NCI-H748 (cell line): Measurements from ENCODE around the gene TBCE.

Experiments used
- DNase-seq: peaks from one replicate; lab custom pipeline; 2025; ENCODE audit not compliant: unreplicated experiment; lab: John Stamatoyannopoulos, UW

TBCE gene

DNA sequence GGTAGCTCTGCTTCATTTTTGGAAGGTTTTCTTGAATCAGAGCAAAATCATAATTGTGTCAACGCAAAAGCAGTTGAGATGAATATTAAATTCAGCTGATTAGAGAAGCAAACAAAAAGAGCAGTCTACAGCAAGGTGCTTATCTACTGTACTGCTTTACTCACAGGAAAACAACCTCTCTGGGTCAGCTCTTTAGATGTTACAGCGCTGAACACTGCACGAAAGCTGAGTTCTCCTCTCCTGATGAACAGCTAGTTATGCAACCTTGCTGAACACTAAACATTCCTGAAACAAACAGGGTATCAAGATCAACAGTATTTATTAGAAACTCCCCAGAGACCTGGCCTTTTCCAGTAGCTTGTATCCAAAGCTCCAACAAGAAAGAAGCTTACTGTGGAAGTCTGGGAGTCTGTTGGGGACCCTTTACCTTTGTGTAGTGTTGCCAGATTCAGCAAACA is 41.3 kb downstream of the TBCE start:
- DNase-seq, result no peak

DNA sequence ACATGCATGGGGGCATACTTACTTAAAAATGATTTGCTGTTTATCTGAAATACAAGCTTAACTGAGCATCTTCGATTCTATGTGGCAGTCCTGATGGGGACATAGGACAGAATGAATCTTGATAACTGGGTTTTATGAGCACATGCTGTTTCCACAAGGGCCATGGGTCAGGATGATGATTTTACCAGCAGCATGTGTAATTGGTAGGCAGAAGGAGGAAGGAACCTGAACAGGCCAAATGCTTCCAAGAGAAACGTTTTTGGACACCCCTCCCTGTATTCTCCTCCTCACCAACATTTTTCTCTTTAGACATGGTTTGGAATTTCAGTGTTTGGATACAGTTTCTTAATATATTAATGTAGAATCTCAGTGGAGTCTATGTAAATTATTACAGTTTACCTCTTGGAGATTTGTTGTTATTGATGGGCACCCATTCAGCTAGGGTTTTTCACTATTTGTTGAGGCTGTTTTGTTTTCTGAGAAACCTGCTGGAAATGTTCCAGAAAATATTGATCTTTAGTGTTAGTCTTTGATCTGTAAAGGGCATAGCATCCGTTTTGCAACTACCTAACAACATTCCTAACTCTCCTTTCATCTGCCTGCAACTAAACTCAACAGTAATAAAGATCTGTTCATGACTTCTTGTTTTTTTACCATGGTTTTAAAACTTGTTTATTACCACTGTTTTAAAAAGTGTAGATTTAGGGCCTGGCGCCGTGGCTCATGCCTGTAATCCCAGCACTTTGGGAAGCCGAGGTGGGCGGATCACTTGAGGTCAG is 42.0 kb downstream of the TBCE start:
- DNase-seq, result no peak

DNA sequence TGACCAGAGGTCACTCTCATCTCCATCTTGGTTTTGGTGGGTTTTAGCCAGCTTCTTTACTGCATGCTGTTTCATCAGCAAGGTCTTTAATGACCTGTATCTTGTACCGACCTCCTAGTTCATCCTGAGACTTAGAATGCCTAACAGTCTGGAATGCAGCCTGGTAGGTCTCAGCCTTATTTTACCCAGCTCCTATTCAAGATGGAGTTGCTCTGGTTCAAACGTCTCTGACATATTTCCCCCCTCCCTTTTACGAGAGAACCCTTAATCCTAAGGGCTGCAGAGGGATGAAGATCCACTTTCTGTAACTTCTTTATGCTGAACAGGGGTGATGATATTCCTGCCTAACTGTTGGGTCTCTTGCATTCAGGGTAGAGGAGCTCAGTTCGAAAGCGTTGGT is 43.2 kb downstream of the TBCE start:
- DNase-seq, result no peak

DNA sequence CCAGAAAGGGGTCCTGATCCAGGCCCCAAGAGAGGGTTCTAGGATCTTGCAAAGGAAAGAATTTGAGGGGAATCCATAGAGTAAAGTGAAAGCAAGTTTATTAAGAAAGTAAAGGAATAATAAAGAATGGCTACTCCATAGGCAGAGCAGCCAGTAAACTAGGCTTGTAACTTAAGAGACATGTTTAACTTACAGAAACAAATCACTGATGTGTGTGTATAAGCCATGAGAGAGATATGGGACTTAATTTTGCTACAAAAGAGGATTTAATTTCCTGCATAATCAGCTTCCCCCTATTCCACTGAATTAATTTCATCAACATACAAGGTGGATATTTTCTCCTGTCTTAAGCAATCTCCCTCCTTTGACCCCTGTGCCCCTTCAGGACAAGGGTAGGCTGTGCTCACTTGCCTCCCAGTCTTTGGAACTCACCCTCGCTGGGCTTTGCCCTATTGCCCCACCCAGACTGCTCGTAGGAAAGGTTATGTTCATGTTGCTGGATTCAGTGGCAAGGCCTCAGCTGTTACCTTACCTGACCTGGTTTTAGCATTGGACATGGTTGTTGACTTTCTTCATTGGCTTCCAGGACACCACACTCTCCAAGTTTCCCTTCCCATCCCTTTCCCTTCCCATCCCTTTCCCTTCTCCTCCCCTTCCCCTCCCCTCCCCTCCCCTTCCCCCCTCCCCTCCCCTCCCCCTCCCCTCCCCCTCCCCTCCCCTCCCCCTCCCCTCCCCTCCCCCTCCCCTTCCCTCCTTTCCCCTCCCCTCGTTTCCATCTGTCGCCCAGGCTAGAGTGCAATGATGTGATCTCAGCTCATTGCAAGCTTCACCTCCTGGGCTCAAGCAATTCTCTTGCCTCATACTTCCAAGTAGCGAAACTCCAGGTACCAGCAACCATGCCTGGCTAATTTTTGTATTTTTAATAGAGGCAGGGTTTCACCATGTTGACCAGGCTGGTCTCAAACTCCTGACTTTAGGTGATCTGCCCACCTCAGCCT is 44.6 kb downstream of the TBCE start:
- no peak for DNase-seq

DNA sequence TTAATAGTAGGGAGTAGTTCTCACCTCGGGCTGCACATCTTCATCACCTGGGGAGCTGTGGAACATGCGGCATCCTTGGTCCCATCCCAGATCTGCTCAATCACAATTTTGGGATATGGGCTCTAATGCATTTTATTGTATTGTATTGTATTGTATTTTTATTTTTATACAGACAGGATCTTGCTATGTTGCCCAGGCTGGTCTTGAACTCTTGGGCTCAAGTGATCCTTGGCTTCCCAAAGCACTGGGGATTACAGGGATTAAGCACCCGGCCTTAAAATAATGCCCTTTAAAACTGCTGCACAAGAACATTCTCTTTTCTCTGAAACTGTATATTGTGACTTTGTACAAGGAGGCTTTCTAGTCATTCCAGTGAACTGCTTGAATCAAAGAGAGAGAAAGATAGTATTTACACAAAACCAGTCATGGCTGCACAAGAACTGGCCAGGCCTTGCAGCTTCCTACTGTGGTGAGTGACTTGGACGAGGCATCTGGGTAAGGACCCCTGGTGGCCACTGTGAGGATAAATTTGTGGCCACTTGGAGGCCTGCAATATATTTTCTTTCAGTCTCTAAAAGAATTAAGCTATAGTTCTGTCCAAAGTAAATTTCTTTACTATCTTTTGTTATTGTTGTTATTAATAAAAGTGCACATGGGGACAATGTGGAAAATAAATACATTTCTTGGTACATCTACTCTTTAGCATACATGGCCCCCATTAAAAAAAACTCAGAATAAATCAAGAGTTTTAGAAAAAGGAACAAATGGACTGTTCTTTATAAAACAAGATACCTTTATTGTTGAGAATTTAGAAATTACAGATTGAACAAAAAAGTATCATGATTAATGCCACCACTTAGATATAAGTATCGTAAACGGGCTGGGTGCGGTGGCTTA is 48.0 kb downstream of the TBCE start:
- DNase-seq, result peak; percentile 62

DNA sequence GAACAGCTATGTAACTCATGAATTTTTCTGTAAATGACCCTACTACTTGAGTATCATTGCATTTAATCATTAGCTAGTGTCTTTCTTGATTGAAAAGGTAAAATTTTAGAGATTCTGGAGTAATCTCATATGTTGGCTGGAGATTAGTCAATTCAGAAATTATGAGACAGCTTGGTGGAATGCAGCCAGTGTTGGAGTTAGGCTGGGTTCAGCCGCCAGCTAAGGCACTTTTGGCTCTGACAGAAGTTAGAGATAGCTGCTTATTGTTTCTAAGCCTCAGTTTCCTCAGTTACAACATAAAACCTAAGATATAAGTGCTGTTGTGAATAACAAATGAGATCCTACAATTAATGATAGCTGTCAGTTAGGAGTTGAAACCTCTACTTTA is 49.4 kb downstream of the TBCE start:
- DNase-seq, result no peak

DNA sequence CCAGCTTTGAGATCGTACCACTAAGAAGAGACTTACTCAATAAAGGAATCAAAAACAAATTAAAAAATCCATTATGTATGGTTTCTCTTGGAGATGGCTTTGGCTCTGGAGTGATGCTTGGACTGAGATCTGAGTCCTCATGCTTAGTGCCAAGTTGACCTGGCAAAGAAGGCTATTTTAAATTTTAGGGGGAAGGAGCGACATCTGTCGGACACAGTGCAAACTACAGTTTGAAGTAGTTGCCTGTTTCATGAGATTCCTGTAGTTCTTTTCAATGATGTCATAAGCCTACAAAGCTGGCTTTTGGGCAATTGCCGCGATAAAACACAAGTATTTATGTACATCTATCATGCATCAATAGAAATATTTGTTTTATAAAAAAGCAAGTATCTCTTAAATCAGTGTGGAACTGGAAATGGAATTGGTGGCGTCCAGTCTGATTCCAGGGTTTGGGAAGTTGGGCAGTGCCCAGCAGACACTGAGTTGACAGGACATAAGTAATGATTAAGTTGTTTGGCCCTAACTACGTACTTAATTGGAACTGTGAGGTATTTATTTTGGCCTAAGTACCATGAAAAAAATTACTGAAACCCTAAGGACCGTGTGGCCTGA is 50.0 kb downstream of the TBCE start:
- DNase-seq, result peak; percentile 42

DNA sequence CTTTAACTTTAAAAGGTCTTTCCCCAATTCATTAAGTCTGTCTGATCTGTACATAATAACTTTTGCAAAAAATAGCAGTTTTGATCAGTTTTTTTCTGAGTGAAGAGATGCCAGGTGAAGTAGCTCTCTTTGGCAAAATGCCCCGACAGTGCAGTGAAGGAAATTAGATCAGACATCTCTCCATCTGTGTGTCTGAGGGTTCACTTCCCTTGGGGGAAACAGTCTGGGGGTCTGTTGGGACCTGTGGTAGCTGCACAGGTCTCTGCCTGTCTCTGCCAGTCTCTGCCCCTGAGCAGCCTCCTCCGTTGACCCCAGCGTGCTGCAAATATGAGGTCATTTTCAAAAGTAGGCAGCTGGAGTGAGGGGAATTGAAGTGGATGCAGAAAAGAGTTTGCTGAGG is 54.5 kb downstream of the TBCE start:
- no peak for DNase-seq

DNA sequence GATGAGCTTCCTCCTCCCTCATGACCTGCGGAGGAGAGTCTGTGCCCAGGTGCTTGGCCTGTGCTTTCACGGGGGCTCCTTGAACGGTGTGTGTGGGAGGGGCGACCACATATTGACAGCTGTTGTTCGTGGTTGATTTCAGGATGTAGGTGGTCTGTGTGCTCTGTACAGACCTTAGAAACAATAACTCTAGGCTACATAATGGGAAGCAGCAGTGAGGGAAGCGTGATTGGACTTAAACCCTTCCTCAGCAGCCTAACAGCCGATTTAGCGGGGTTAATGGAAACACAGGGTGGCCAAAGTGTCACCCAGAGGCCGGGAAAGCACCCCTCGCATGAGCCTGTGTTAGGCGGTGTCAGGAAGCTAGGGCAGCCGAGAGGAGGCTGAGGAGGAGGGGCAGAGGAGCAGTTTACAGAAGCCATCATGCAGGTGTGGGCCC is 56.0 kb downstream of the TBCE start:
- no peak for DNase-seq

DNA sequence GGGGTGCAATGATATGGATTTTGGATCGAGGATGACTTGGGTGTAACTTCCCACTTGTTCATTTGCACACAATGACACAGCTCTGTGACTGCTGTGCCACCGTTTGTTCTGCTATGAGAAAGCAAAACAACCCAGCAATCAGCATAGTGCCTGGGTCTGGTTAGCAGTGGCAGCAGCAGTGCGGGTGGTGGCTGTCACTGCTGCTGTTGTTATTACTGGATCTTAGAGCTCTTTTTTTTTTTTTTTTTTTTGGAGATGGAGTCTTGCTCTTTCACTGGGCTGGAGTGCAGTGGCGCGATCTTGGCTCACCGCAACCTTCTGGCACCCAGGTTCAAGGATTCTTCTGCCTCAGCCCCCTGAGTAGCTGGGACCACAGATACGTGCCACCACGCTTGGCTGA is 56.9 kb downstream of the TBCE start:
- DNase-seq, result no peak

DNA sequence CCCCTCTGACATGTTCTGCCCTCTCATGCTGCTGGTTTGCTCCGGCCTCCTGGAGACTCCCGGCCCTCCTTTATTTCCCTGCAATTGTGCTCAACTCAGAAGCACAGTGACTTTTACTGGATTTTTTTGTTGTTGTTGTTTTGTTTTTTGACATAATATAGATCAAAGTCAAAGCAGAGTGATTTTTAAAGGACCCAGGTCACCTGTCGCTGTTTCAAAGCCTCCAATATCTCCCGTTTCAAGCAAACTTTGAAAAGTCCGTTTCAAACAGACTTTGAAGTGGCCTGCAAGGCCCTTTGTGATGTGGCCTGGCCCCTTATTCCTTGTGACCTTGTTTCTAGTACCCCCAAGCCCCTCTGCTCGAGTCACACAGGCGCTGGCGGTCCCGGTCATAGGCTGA is 58.1 kb downstream of the TBCE start:
- no peak for DNase-seq

DNA sequence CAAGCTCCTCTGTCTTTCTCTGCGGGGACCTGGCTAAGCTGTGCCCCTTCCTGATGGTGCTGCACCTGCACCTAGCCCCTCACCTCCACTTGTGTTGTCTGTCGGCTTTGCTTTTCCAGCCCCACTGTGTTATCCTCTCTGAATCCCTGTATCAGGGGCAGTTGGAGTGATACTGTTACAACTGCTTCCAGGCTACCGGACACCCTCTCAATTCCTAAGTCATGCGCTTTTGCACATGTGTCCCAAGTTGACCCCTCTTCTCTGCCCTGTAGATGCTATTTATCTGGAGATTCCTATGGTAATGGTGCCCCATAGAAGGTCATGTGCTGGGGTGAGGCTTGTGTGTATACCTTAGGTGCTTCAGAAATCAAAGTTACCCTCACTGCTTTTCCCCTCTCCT is 58.9 kb downstream of the TBCE start:
- no peak for DNase-seq

DNA sequence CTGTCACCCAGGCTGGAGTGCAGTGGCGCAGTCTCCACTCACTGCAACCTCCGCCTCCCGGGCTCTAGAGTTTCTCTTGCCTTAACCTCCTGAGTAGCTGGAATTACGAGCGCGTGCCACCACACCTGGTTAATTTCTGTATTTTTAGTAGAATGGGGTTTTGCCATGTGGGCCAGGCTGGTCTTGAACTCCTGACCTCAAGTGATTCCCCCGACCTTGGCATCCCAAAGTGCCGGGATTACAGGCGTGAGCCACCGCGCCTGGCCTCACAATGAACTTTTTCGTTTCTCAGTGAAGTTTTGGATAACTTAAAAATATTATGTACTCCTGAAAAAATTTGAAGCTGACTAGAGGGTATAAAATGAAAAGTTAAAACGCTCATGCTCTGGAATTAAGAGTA is 59.5 kb downstream of the TBCE start:
- DNase-seq, result no peak

DNA sequence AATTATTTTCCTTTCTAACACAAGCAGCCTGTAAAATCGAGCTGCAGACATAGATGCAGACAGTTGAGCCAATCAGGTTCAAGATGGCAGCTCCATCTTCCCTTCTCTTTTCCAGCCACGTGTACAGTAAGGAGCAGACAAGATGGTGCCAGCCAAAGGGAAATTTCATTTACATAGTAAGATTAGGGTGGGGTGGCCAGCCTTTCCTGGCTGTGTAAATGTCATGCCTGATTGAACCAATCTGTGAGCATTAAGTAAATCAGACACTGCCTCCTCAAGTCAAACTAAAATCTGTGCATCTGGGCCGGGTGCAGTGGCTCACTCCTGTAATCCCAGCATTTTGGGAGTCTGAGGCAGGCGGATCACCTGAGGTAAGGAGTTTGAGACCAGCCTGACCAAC is 60.2 kb downstream of the TBCE start:
- DNase-seq, result no peak

DNA sequence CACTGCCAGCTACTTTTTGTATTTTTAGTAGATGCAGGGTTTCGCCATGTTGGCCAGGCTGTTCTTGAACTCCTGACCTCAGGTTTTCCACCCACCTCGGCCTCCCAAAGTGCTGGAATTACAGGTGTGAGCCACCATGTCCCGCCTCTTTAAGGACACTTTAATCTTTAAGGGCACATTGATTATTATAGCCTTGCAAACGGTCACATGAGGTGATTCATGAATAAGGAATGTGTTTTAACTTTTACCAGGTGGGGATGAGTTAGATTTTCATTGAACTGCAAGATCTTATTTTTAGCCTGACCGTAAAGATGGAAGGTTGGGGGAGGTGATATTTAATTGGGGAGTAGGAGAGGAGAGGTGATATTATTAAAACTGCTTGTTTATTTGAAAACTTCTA is 61.9 kb downstream of the TBCE start:
- no peak for DNase-seq

DNA sequence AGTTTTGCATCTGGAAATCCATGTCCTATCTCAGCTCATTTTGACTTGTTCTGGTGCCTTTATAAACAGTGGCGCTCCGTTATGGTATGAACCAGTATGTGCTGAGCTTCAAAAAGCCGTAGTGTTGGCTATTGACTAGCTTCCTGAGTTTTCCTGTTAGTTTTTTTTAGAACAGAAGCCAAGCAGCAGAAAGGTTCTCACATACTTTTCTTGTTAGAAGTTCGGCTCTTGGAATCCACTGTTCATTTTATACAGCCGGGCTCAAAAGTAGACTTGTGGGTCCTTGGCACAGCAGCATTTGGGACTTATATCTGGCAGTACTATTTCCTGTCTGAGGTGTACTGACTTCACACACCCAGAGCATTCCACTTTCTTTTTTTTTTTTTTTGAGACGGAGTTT is 63.8 kb downstream of the TBCE start:
- DNase-seq, result no peak

DNA sequence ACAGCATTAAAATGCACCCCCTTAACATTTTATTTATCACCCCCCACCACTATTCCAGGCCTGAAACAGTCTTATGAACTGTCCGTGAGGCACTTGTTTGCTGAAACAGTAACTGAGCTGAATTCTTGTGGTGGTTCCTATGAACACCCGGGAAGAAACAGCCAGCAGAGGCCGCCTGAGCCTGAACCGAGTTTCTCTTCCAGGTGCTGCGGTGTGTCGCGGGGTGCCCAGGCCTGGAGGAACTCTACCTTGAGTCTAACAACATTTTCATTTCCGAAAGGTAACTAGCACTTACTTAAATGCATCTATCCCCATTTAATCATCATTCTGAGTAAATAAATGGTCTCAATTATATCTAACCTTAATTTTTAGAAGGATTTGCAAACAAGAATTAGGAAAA is 66.8 kb downstream of the TBCE start:
- no peak for DNase-seq

DNA sequence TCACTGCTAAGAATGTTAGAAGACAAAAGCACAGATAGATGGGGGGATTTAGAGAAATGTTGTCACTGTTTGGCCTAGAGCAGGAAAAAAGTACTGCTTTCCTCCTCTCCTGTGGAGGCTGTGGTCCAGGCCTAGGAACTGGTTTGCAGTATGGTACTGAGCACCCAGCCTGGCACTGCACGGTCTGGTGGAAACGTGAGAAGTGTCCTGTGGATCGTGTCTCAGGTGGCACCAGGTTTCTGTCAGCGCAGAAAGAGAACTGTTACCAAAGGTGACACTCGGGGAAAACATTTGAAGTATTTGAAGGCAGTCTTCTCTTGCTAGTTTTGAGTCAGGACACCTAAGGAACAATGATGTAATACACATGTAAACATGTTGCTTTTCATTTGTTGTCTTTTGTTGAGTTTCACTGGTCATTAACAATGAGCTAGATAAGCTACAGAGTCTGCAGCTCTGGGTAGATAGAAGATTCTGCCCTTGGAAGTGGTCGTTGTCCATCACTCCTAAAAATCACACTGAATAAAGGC is 74.0 kb downstream of the TBCE start:
- DNase-seq, result no peak

DNA sequence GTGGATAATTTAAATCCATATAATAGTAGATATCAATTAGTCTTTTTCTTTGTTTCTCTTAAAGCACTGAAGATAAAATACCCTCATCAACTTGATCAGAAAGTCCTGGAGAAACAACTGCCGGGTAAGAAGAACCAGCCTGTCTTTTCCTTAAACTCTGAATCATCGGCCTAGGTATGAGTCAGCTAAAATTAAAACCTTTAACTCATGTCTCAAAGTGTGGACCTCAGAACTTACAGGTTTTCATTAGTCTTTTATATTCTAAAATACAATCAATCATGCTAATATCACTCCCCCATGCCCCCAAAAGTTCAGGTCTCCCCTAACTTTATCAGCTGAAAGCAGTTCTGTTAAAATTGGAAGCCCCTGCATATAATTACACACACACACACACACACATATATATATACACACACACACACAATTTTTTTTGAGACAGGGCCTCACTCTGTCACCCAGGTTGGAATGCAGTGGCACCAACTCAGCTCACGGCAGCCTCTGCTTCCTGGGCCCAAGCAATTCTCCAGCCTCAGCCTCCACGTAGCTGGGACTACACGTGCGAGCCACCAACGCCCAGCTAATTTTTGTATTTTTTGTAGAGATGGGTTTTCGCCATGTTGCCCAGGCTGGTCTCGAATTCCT is 75.7 kb downstream of the TBCE start:
- no peak for DNase-seq

DNA sequence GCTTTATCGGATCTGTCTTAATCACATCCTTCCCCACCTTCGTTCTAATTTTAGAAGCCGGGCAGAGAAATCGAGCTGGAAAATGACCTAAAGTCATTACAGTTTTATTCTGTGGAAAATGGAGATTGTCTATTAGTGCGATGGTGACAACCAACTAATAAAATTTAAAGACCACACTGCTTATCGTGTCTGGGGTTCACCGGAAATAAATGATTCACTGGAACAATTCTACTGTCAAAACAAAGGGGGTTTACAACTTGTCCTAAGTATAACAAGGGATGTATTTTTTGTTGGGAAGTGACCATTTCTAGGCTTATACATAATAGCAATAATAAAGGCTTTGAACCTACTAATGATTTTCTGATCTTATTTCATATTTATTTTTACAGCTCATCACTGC is 81.4 kb downstream of the TBCE start:
- no peak for DNase-seq
